ENCODE measurements around the gene CHKA.

DNA sequence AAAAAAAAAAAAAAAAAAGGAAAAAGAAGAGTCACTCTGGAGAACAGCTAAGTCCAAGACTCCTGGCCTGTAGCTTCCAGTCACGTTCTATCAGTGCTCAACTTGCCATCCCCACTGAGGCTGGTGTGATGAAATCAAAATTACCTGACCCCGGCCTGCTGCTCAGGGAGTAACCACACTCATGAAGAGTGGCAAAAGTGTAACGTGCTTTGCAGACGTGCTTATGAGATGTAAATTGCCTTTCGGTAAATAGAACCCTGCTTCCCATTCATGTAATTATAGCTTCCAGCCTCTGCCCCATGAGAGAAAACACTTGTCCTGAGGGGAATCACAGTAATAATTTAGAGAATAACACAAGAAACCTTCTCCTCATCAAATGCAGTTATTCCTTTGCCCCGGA lies 28.2 kb upstream of the CHKA start:
- no peak for TF ChIP-seq YY1 (IDR thresholded peaks at IDR 0.05; ENCODE audit: low read depth)
- TF ChIP-seq, protein P1, sequence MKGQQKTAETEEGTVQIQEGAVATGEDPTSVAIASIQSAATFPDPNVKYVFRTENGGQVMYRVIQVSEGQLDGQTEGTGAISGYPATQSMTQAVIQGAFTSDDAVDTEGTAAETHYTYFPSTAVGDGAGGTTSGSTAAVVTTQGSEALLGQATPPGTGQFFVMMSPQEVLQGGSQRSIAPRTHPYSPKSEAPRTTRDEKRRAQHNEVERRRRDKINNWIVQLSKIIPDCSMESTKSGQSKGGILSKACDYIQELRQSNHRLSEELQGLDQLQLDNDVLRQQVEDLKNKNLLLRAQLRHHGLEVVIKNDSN (IDR thresholded peaks at IDR 0.05), result no peak
- TF ChIP-seq, protein P2, sequence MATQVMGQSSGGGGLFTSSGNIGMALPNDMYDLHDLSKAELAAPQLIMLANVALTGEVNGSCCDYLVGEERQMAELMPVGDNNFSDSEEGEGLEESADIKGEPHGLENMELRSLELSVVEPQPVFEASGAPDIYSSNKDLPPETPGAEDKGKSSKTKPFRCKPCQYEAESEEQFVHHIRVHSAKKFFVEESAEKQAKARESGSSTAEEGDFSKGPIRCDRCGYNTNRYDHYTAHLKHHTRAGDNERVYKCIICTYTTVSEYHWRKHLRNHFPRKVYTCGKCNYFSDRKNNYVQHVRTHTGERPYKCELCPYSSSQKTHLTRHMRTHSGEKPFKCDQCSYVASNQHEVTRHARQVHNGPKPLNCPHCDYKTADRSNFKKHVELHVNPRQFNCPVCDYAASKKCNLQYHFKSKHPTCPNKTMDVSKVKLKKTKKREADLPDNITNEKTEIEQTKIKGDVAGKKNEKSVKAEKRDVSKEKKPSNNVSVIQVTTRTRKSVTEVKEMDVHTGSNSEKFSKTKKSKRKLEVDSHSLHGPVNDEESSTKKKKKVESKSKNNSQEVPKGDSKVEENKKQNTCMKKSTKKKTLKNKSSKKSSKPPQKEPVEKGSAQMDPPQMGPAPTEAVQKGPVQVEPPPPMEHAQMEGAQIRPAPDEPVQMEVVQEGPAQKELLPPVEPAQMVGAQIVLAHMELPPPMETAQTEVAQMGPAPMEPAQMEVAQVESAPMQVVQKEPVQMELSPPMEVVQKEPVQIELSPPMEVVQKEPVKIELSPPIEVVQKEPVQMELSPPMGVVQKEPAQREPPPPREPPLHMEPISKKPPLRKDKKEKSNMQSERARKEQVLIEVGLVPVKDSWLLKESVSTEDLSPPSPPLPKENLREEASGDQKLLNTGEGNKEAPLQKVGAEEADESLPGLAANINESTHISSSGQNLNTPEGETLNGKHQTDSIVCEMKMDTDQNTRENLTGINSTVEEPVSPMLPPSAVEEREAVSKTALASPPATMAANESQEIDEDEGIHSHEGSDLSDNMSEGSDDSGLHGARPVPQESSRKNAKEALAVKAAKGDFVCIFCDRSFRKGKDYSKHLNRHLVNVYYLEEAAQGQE (IDR thresholded peaks at IDR 0.05; ENCODE audit: low read depth), result no peak
